ENCODE data around the gene C1QTNF7.

Gene C1QTNF7

GRCh38 chr4:15402146-15402545, 25.7 kb upstream of the C1QTNF7 start:
- Histone ChIP-seq H3K4me2 (ENCODE audit: insufficient read depth, low read length) (no peak overlapping the region), H3K9me3 (ENCODE audit: insufficient read depth, low read length, severe bottlenecking) (no peaks in the 10 kb centered on the region), H4K20me1 (ENCODE audit: insufficient read depth, low read length) (no peaks in the 10 kb centered on the region), H3K27ac (ENCODE audit: low read length) (peak overlapping the region; percentile 74), H3K4me1 (ENCODE audit: insufficient read depth, low read length) (peaks cover 32% of the 10 kb centered on the region), H3K9ac (ENCODE audit: low read depth, low read length) (0 out of 2 replicates have a peak overlapping the region, but pooled peaks have one; percentile 28), H3K79me2 (ENCODE audit: insufficient read depth, low read length) (no peaks in the 10 kb centered on the region), H2AFZ (ENCODE audit: low read depth, low read length) (peak overlapping the region; percentile 76; the same call in 1 of the 2 replicates), H3K27me3 (ENCODE audit: insufficient read depth, low read length, poor library complexity) (no peaks in the 10 kb centered on the region), H3K36me3 (ENCODE audit: insufficient read depth, low read length) (no peaks in the 10 kb centered on the region), H3K4me3 (ENCODE audit: low read depth in 1 of 2, low read length in 2 of 2) (no peak overlapping the region)
- TF ChIP-seq CTCF (IDR thresholded peaks at IDR 0.05; ENCODE audit: borderline replicate concordance, extremely low read depth, low read length, poor library complexity, severe bottlenecking) (no peak), EZH2 (IDR thresholded peaks at IDR 0.05; ENCODE audit: borderline replicate concordance, low read depth, low read length, severe bottlenecking) (no peak)
- DNase-seq (no peak), ATAC-seq (ENCODE audit: insufficient read depth, low read depth) (no peak)

- ATAC-seq (ENCODE audit: insufficient read depth, low read depth), result no peak
- Histone ChIP-seq H3K36me3 (ENCODE audit: insufficient read depth, low read length) (no peaks in the 10 kb centered on the region), H3K4me1 (ENCODE audit: insufficient read depth, low read length) (peaks cover 32% of the 10 kb centered on the region), H3K4me2 (ENCODE audit: insufficient read depth, low read length) (no peak overlapping the region), H3K27me3 (ENCODE audit: insufficient read depth, low read length, poor library complexity) (no peaks in the 10 kb centered on the region), H3K27ac (ENCODE audit: low read length) (no peak overlapping the region), H3K79me2 (ENCODE audit: insufficient read depth, low read length) (no peaks in the 10 kb centered on the region), H3K9ac (ENCODE audit: low read depth, low read length) (no peak overlapping the region), H2AFZ (ENCODE audit: low read depth, low read length) (no peak overlapping the region; the same call in 1 of the 2 replicates), H3K9me3 (ENCODE audit: insufficient read depth, low read length, severe bottlenecking) (no peaks in the 10 kb centered on the region), H3K4me3 (ENCODE audit: low read depth in 1 of 2, low read length in 2 of 2) (no peak overlapping the region), H4K20me1 (ENCODE audit: insufficient read depth, low read length) (no peaks in the 10 kb centered on the region)
- DNase-seq, result no peak
- TF ChIP-seq EZH2 (IDR thresholded peaks at IDR 0.05; ENCODE audit: borderline replicate concordance, low read depth, low read length, severe bottlenecking), result no peak
- TF ChIP-seq CTCF (IDR thresholded peaks at IDR 0.05; ENCODE audit: borderline replicate concordance, extremely low read depth, low read length, poor library complexity, severe bottlenecking), result no peak
Observed at GRCh38 chr4:15402974-15403373, 24.9 kb upstream of the C1QTNF7 start.

GRCh38 chr4:15405018-15405417, 22.8 kb upstream of the C1QTNF7 start:
- TF ChIP-seq EZH2 (IDR thresholded peaks at IDR 0.05; ENCODE audit: borderline replicate concordance, low read depth, low read length, severe bottlenecking) (no peak), CTCF (IDR thresholded peaks at IDR 0.05; ENCODE audit: borderline replicate concordance, extremely low read depth, low read length, poor library complexity, severe bottlenecking) (no peak)
- H3K27me3 ChIP-seq (ENCODE audit: insufficient read depth, low read length, poor library complexity), result no peaks in the 10 kb centered on the region
- no peak overlapping the region for H3K4me2 ChIP-seq (ENCODE audit: insufficient read depth, low read length)
- H3K79me2 ChIP-seq (ENCODE audit: insufficient read depth, low read length), result no peaks in the 10 kb centered on the region
- peaks cover 34% of the 10 kb centered on the region for H3K4me1 ChIP-seq (ENCODE audit: insufficient read depth, low read length)
- H3K27ac ChIP-seq (ENCODE audit: low read length), result no peak overlapping the region
- H3K36me3 ChIP-seq (ENCODE audit: insufficient read depth, low read length), result no peaks in the 10 kb centered on the region
- no peak overlapping the region for H3K4me3 ChIP-seq (ENCODE audit: low read depth in 1 of 2, low read length in 2 of 2)
- DNase-seq, result no peak
- no peak overlapping the region for H2AFZ ChIP-seq (ENCODE audit: low read depth, low read length)
- ATAC-seq (ENCODE audit: insufficient read depth, low read depth), result no peak
- no peaks in the 10 kb centered on the region for H4K20me1 ChIP-seq (ENCODE audit: insufficient read depth, low read length)
- H3K9ac ChIP-seq (ENCODE audit: low read depth, low read length), result no peak overlapping the region
- no peaks in the 10 kb centered on the region for H3K9me3 ChIP-seq (ENCODE audit: insufficient read depth, low read length, severe bottlenecking)

GRCh38 chr4:15410750-15411149, 17.1 kb upstream of the C1QTNF7 start:
- TF ChIP-seq EZH2 (IDR thresholded peaks at IDR 0.05; ENCODE audit: borderline replicate concordance, low read depth, low read length, severe bottlenecking), result no peak
- TF ChIP-seq CTCF (IDR thresholded peaks at IDR 0.05; ENCODE audit: borderline replicate concordance, extremely low read depth, low read length, poor library complexity, severe bottlenecking), result peak; percentile 33
- Histone ChIP-seq H3K27ac (ENCODE audit: low read length) (peak overlapping the region; percentile 76), H3K4me3 (ENCODE audit: low read depth in 1 of 2, low read length in 2 of 2) (peak overlapping the region in 1 of 2 experiments; percentile 17; a peak in 1 of 4 replicates), H3K4me1 (ENCODE audit: insufficient read depth, low read length) (peaks cover 38% of the 10 kb centered on the region), H3K9ac (ENCODE audit: low read depth, low read length) (peak overlapping the region; percentile 41), H3K4me2 (ENCODE audit: insufficient read depth, low read length) (peak overlapping the region; percentile 54), H4K20me1 (ENCODE audit: insufficient read depth, low read length) (no peaks in the 10 kb centered on the region), H2AFZ (ENCODE audit: low read depth, low read length) (peak overlapping the region; percentile 64), H3K79me2 (ENCODE audit: insufficient read depth, low read length) (no peaks in the 10 kb centered on the region), H3K9me3 (ENCODE audit: insufficient read depth, low read length, severe bottlenecking) (no peaks in the 10 kb centered on the region), H3K36me3 (ENCODE audit: insufficient read depth, low read length) (no peaks in the 10 kb centered on the region), H3K27me3 (ENCODE audit: insufficient read depth, low read length, poor library complexity) (no peaks in the 10 kb centered on the region)
- peak; percentile 86 for ATAC-seq (ENCODE audit: insufficient read depth, low read depth)
- DNase-seq, result peak; percentile 77

Data from DND-41 (cell line).